GDM1 (cell line): ENCODE data around the gene SMCP.
A peak's percentile ranks its signal among the peaks of the same experiment; 100 is the strongest.

Experiments used
- DNase-seq: peaks from one replicate; lab custom pipeline; 2025; lab: John Stamatoyannopoulos, UW

SMCP gene

GRCh38 chr1:152886758-152887409 lies 8.8 kb downstream of the SMCP start:
- DNase-seq: no peak

- no peak for DNase-seq
Measured at GRCh38 chr1:152888126-152888525, 10.0 kb downstream of the SMCP start.

- no peak for DNase-seq
Measured at GRCh38 chr1:152899027-152899426, 20.9 kb downstream of the SMCP start.

GRCh38 chr1:152899883-152900282 lies 21.8 kb downstream of the SMCP start:
- no peak for DNase-seq

GRCh38 chr1:152901631-152902030 lies 23.5 kb downstream of the SMCP start:
- no peak for DNase-seq

- DNase-seq: no peak
Measured at GRCh38 chr1:152902636-152903035, 24.5 kb downstream of the SMCP start.

GRCh38 chr1:152904688-152905440 lies 26.7 kb downstream of the SMCP start:
- no peak for DNase-seq

GRCh38 chr1:152906023-152906565 lies 28.0 kb downstream of the SMCP start:
- DNase-seq: no peak

- DNase-seq: no peak
Measured at GRCh38 chr1:152907686-152908601, 29.8 kb downstream of the SMCP start, which contains the start of gene IVL. Gene IVL (plus strand): TSS chr1:152908546. CDS start chr1:152909798, 1,252 bp downstream.

- no peak for DNase-seq
Measured at GRCh38 chr1:152909206-152909605, 31.1 kb downstream of the SMCP start.

- DNase-seq: no peak
Measured at GRCh38 chr1:152912471-152912870, 34.3 kb downstream of the SMCP start.

- no peak for DNase-seq
Measured at GRCh38 chr1:152912900-152913299, 34.8 kb downstream of the SMCP start.

GRCh38 chr1:152917794-152918193 lies 39.7 kb downstream of the SMCP start:
- no peak for DNase-seq

- DNase-seq: no peak
Measured at GRCh38 chr1:152919071-152919470, 40.9 kb downstream of the SMCP start.

GRCh38 chr1:152924191-152924590 lies 46.1 kb downstream of the SMCP start:
- DNase-seq: no peak

- DNase-seq: peak; percentile 26
Measured at GRCh38 chr1:152926091-152926490, 48.0 kb downstream of the SMCP start.

GRCh38 chr1:152928671-152929070 lies 50.5 kb downstream of the SMCP start:
- no peak for DNase-seq

GRCh38 chr1:152932170-152932811 lies 54.2 kb downstream of the SMCP start:
- DNase-seq: no peak

GRCh38 chr1:152933196-152933595 lies 55.1 kb downstream of the SMCP start:
- no peak for DNase-seq
